ENCODE data around the gene SNX5.

The SNX5 gene

GRCh38 chr20:17959257-17959627 lies 9.4 kb downstream of the SNX5 start:
- no peak for DNase-seq

DNA sequence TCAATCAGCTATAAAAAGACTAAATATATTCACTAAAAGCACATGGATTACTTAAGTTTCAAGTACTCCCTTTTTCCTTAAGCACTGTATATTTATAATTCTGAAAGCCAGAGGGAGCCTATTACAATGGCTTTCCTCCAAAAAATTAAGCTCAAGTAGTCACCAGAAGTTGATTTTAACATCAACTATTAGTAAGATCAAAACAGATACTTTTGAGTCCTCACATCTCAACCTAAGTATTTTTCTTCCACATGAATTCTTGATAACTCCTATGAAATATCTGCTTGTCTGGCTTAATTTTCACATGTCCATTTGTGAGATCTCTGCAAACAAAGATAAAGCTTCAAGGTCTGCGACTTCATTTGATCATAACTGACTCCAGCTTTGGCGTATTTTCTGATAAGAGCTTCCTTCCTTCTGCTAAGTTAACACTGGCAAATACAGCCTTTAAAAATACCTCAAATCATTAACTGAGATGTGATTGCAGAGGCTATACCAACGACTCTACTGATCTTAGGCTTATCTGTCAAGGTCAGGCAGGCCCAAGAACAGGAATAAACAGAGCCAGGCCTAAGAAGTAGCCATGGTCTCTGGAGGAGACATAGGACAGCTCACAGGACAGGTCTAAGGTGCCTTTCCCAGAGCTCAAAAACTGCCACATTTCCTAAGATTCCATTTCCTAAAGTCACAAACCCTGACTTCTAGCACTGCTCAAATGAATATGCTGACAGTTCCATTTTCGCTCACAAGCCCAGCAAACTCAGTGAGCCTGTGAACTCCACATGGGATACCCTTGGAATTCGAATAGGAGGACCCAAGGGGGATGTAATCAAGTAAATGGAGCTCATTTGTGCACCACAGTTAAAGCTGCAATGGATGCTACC lies 10.0 kb downstream of the SNX5 start:
- no peak for DNase-seq

DNA sequence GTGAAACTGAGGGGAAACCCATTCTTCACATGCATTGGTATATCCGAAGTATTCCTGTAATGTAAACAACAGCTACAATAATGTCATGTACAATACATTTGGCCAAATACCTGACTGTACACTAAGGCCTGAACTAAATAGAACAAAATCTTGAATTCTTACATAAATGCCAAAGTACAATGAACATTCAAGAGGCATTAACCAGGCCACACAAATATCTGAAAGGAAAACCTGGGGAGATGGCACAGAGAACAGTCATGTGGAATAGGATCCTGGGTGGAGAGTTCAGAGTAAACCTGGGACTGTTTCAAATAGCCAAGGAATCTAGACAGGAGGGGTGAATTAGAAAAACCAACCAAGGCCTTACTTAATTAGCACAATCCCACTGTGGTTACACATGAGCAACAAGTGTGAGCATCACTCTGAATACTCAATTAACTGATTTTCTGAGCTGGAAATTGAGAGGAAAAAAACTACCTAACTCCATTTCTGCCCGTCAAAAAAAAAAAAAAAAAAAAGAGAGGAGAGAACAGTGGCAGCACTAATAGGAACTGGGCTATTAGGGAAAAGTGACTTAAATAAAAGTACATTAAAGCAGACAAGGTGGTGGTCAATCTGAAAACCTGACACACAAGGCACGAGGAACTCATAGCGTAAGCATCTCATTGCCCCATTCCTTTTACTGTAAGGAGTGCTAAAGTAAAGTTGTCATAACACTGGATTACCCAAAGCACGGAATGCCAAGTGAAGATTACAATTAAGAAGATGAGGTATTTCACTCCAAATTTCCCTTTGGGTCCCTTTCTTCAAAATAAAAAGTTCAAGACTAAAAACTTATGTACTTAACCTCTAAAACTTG lies 10.9 kb downstream of the SNX5 start:
- no peak for DNase-seq

DNA sequence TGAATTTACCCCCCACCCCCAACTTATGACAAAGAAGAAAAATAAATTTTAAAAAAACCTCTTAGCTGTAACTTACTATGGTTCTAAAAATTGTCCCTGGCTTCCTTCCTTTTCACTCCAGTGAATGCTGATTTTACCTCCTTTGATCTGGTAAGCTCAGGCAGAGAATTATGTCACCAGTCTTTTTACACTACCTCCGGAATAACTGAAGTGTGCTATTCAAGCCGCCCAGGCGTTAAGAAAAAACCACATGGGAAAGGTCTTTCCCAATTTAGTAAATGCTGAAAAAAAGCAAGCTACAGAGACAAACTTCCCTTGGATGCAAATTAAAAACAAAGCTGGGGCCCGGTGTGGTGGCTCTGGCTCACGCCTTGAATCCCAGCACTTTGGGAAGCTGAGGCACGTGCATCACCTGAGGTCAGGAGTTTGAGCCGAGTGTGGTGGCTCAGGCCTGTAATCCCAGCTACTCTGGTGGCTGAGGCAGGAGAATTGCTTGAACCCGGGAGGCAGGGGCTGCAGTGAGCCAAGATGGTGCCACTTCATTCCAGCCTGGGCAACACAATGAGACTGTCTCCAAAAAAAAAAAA lies 12.4 kb downstream of the SNX5 start:
- no peak for DNase-seq

- DNase-seq = no peak
These were observed 13.3 kb downstream of the SNX5 start for GRCh38 chr20:17955302-17955701.

GRCh38 chr20:17953935-17954334 lies 14.7 kb downstream of the SNX5 start:
- DNase-seq = no peak

DNA sequence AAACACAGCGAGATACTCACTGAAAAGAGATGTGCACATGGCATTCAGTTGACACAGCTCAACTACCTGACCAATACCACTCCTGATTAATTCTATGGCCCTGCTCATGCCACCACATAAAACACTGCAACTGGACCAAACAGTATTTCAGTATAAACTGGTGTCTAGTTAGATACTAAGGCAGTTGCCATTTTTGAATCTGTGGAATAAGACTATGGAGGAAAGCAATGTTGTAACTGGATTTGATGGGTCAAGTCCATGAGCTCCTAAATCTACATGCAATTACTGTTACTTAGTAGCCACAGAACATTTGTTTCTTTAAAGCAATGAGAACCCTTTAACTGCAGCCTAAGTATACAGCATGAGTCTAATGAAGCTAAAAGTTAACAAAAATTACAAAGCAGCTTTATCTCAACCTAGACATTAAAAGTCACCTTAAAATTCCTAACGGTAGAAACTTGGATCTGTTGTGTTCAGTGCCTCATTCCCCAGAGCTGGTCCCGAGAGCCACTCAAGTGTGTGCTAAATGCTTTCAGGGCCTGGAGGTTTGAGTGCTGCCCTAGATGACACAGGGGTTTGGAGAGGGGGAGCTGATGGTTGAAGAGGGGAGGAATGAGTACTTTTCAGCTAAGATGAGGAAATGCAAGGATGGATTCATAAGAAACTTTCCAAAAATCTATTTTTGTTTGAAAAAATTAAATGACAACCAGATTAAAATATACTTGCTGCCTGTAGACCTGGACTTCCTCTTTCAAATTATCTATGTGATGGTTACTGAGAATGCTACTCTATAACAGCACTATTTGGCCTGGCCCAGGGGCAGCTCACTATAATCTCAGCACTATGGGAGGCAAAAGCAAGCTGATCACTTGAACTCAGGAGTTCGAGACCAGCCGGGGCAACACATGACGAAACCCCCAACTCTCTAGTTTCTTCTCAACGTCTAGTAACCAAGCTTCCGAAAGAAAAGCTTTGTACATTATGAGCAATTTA lies 15.6 kb downstream of the SNX5 start:
- DNase-seq = no peak

DNA sequence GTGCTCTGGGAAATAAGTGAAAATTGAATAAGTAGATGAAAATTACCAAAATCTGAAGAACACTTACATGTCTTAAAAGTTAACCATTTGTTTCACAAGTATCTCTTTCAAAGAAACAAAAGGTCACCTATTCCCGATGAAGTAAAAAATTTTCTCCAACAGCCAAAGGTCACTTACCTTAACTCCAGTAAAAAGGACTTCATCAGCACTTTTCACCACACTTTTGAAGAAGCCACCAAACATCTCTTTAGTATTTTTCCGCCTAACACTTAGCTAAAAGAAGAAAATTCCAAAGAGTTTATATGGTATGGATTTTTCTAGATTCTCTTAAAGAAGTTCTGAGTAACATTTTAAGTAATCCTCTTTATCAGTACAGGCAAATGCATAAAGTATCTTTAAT lies 17.3 kb downstream of the SNX5 start:
- DNase-seq = no peak

DNA sequence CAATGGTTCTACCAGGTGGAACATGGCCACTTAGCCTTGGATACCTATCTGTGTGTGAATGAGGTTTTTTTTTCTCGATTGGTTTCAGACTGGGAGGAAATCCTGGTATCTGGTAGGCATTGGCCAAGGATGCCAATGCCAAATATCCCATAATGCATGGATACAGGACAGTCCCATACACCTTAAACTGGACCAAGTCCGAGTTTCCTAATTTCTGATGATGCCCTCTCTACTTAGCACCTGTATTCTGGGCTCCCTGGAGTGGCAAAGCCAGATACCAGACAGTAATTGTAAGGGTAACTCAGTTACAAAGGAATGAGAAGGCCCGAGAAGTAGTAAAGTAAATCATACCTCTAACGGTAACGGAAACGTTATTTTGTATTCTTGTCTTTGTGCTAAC lies 17.9 kb downstream of the SNX5 start:
- no peak for DNase-seq

DNA sequence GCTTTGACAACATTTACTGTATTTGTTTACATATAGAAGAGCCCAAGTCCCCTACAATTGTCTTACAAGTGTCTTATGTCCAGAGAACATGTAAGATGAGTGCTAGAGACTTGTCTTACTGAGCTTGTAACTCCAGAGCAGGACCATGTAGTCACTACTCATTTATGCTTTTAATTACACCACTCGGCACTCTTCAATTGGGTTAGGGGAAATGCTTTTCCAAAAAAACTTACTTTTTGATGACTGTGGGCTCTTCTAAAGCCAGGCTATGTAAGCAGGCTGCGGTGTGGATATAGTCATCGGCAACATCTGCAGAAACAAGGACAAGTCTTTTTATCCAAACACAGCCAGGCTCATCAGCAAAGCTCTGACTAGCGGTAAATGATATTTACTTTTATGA lies 18.7 kb downstream of the SNX5 start:
- no peak for DNase-seq

DNA sequence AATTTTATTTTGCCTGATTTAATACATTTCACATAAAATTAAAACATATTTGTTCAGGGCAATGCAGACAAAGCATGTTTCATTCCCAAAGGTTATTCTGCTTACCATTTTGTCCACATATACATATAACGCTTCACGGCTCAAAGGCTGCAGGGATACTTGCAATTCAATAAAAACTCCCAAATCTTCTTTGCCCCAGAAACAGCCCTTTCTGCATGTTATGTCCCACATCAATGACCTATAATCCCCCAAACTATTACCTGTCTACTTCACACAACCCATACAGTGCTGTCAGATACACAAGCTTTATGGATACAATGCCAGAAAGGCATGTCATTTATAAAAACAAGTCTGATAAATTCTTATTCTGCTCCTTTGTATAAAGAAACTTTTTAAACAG lies 20.2 kb downstream of the SNX5 start:
- no peak for DNase-seq

GRCh38 chr20:17947474-17947815 lies 21.1 kb downstream of the SNX5 start:
- no peak for DNase-seq

DNA sequence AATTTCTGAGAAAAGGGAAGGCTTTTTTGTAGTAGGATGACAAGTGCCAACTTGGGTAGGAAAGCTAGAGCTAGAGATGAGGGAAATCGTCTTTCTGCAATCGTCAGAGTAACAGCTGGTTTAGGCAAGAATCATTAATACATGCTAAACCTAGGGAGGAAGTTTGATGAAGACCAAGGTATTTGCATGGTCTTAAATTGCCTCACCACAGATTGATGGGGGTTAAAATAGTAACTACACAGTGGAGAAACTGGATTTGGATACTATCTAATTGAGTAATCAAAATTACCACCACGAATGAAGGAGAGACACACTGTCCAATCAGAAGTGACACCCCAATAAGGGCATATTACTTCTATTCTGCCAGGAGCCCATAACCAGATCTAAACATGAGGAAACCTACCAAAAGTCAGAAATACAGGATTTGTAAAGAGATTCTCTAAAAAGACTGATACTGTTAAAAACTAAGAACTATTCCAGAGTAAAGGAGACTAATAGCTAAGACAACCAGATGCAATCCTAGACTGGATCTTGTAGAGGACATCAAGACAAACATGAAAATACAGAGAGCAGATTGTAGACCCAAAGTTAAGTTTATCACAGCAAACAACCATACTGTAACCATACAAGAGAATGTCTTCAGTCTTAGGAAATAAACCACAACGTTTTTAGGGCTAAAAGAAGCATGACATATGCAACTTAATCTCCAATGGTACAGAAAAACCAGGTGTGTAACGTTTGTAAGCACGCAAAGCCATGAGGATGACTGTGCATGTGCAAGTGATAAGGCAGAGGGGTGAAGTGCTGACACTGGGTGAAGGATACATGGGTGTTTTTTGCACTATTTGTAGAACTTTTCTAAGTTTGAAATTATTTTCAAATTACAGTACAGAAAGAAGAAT lies 21.8 kb downstream of the SNX5 start:
- DNase-seq = no peak

GRCh38 chr20:17946040-17946439 lies 22.6 kb downstream of the SNX5 start:
- DNase-seq = no peak

GRCh38 chr20:17944854-17945474 lies 23.6 kb downstream of the SNX5 start:
- no peak for DNase-seq

DNA sequence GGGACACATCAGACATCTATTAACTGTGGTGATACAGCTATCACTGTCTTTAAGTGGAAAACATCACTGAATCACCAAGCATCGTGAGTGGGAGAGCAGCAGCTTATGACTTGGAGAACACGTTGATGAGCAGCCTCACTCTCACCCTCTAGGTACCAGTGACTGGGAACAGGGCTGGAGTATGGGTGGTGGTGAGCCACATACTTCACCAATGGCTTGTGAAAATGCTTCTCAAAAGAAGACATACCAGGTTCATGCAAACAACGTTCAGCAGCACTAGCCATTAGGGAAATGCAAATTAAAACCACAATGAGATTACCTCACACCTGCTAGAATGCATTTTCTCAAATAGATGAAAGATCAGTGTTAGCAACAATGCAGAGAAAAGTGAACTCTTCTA lies 25.3 kb downstream of the SNX5 start:
- no peak for DNase-seq

DNA sequence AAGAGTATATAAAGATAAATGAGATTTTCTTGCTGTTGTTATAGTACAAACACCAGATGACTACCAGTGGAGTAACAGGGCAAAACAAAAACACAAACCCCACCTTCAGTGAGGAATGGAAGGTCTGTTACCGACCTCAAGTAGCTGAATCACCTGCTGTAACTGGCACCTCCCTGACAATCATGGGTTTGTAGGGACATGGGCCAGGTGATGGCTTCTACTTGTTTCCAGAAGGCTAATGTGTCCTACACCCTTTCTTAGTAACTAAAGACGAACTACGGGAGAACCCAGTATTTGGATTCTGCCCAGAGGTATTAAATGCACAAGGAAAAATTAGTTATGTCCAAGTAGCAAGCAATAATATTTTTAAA lies 26.8 kb downstream of the SNX5 start:
- no peak for DNase-seq

- DNase-seq = no peak
These were observed 27.3 kb downstream of the SNX5 start for GRCh38 chr20:17941087-17941825.

DNA sequence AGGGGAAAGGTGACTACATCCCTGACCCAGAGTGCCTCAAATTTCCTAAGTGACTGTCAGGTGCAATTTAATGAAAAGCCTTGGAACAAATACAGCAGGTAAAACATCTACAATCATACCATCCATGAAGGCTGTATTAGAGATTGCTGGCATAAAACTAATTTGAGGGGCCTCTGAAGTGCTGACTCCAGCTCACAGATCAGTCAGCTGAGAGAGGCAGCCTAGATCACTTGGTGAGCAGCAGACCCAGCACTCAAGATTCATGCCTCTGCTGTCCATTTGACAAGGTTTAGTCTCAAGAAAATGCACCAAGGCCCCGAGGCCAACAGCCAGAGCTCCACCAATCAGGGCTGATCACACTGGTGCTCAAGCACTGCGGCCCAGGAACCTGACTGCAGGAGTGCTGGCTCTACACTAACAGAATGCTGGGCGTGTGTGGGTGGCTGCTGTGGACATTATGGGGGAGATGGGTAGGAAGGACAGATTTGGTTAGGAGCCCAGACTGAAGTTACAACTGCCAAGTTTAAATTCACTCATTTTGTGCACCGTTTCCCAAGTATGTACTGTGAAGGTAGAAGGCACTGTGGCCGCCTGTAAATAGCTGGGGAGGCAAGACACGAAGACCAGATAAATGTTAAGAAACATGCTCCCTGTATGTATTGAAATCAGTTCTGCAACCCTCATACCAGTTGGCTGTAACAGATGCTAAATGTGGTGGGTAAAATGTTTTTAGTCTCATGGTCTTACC lies 28.2 kb downstream of the SNX5 start:
- no peak for DNase-seq

Data from CD4-positive, alpha-beta T cell treated with Interleukin-17A for 4 hours (primary cell).